IPS-20b (cell line): Measurements from ENCODE around the gene TM4SF1.
"Not testable (repeated sequence)": the region's sequence is repeated elsewhere in the genome, so short reads cannot be mapped to it uniquely, and the experiment has no call there.

ENCODE experiments used
- H3K27ac ChIP-seq: one replicate; pipeline ENCODE4 v1.5.1; 2013; ENCODE audit warnings: low read length
- H3K27me3 ChIP-seq: 2 replicates; pipeline ENCODE4 v1.6.1; 2013; ENCODE audit warnings: mild to moderate bottlenecking, low read length, inconsistent platforms; ENCODE audit not compliant: insufficient read depth
- H3K36me3 ChIP-seq: 2 replicates; pipeline ENCODE4 v1.6.1; 2013; ENCODE audit warnings: low read depth, mild to moderate bottlenecking, inconsistent platforms, low read length, moderate library complexity; ENCODE audit not compliant: insufficient read depth
- H3K4me1 ChIP-seq: 2 replicates; pipeline ENCODE4 v1.6.1; 2013; ENCODE audit warnings: mild to moderate bottlenecking, control low read depth, inconsistent platforms, low read length, moderate library complexity; ENCODE audit not compliant: insufficient read depth
- H3K4me3 ChIP-seq: 2 replicates; pipeline ENCODE4 v1.5.1; 2013; ENCODE audit warnings: mild to moderate bottlenecking, low read length, inconsistent platforms
- H3K9ac ChIP-seq: 2 replicates; pipeline ENCODE4 v1.6.1; 2013; ENCODE audit warnings: low read depth, mild to moderate bottlenecking, inconsistent platforms, low read length, moderate library complexity
- H3K9me3 ChIP-seq: 2 replicates; pipeline ENCODE4 v1.6.1; 2013; ENCODE audit warnings: mild to moderate bottlenecking, low read depth, low read length, inconsistent platforms; ENCODE audit not compliant: insufficient read depth

TM4SF1 gene

DNA sequence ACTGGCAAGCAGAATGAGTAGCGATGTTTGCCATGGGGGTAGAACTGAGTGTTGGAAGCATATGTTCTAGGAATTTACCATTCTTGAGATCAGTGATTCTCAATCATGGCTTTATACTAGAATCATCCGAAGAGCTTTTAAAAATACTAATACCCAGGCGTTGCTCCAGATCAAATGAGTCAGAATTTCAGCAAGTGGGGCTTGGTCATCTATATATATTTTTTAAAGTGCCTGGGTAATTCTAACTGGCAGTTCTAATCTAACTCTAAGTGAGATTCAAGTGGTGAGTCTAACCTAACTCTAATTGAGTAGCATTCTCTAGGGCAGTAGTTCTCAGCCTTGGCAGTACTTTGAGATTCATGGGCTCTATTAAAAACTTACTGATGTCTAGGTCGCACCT lies 20.8 kb downstream of the TM4SF1 start:
- Histone ChIP-seq H3K27me3 (no peaks in the 10 kb centered on the region), H3K36me3 (no peaks in the 10 kb centered on the region), H3K4me1 (peaks cover 4% of the 10 kb centered on the region; the same call in 1 of the 2 replicates), H3K9me3 (no peaks in the 10 kb centered on the region), H3K9ac (no peak overlapping the region), H3K27ac (no peak overlapping the region), H3K4me3 (no peak overlapping the region)

DNA sequence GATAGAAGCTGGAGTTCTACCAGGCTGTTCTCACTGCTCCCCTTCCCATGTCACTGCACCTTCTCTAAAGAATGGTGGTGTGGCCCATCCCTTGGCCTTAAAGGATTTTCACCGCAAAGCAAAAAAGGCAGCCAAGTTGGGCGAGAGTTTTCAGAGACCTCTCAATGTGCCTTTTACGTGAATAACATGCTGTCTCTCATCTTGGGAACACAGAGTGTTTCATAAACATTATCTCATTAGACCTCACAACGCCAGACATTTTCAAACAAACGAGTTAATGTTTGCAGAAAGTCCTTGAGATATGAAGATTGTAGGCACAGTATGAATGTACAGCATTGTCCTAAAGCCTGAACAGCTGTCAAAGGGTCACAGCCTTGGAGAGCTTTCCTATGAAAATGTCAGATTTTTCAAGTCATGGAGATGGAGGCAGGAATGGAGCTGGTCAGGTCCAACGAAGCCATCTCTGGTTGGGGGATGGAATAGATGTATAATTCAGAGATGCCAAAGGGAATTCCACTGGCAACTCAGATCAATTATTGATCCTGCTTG lies 21.3 kb downstream of the TM4SF1 start:
- H3K36me3 ChIP-seq, result no peaks in the 10 kb centered on the region
- no peak overlapping the region for H3K4me3 ChIP-seq
- H3K9me3 ChIP-seq, result no peaks in the 10 kb centered on the region
- H3K9ac ChIP-seq, result no peak overlapping the region
- no peaks in the 10 kb centered on the region for H3K27me3 ChIP-seq
- no peak overlapping the region for H3K27ac ChIP-seq
- no peaks in the 10 kb centered on the region for H3K4me1 ChIP-seq

DNA sequence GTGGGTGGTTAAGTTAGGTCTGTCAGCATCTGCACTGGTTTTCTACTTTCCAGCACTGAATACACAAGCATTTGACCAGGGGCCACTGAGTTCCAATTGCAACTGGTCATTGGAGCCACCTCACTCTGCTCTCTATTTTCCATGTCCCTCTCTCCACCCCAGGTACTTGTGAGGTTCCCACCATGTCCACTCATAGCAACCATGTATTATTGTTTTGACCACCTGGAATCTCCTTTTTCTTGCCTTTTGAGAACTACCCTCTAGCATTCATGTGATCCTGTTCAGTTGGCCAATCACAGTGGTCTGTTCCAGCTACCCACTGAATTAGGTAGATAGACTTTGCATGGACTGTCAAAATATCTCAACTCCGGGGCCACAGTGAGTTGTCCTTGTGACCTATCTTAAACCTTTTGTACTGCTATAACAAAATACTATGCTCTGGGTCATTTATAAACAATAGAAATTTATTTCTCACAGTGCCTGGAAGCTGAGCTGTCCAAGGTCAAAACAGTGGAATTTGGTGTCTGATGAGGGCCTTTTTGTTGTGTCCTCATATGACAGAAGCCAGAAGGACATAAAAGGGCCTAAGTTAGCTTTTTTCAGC lies 23.8 kb downstream of the TM4SF1 start:
- Histone ChIP-seq H3K4me3 (no peak overlapping the region), H3K27ac (no peak overlapping the region), H3K27me3 (no peaks in the 10 kb centered on the region), H3K9me3 (no peaks in the 10 kb centered on the region), H3K4me1 (no peaks in the 10 kb centered on the region), H3K36me3 (no peaks in the 10 kb centered on the region), H3K9ac (no peak overlapping the region)

DNA sequence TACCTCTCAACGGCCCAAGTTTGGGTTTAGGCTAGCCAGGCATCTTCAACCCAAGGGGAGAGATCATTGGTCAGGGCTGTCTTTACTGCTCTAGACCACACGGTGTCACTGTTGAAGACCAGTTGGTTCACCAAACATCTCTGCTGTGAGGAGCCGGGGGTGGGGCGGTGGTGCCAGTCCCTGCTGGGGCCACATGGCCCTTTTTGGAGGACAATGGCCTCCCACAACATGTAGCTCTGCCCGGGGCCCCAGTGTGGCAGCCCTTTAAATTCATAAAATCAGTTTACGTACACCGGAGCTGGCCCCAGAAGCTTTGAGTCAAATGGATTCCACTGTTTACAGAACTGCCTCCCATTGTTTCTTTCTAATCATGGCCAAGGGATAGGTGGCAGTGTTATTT lies 24.9 kb downstream of the TM4SF1 start:
- Histone ChIP-seq H3K4me3 (no peak overlapping the region), H3K9ac (no peak overlapping the region), H3K27ac (no peak overlapping the region), H3K27me3 (no peaks in the 10 kb centered on the region), H3K9me3 (no peaks in the 10 kb centered on the region), H3K4me1 (0 out of 2 replicates have a peak, but pooled peaks cover 2% of the 10 kb centered on the region), H3K36me3 (no peaks in the 10 kb centered on the region)

DNA sequence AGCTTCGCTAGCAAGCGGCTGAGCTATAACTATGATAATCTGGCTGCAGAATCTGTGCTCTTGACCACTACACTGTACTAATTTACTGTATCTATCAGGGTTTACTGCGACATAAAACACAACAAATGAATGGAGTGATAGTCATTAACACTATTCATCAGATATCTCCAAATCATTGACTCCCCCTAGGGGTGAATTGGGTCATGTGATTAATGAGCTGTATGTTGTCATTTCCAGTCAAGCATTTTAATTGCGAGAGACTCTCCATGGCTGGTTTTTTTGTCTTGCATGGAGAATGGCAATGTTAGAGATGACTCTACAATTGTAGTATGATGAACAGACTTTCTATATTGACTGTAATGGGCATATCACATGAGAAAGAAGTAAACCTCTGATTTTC lies 33.5 kb downstream of the TM4SF1 start:
- no peaks in the 10 kb centered on the region for H3K36me3 ChIP-seq

DNA sequence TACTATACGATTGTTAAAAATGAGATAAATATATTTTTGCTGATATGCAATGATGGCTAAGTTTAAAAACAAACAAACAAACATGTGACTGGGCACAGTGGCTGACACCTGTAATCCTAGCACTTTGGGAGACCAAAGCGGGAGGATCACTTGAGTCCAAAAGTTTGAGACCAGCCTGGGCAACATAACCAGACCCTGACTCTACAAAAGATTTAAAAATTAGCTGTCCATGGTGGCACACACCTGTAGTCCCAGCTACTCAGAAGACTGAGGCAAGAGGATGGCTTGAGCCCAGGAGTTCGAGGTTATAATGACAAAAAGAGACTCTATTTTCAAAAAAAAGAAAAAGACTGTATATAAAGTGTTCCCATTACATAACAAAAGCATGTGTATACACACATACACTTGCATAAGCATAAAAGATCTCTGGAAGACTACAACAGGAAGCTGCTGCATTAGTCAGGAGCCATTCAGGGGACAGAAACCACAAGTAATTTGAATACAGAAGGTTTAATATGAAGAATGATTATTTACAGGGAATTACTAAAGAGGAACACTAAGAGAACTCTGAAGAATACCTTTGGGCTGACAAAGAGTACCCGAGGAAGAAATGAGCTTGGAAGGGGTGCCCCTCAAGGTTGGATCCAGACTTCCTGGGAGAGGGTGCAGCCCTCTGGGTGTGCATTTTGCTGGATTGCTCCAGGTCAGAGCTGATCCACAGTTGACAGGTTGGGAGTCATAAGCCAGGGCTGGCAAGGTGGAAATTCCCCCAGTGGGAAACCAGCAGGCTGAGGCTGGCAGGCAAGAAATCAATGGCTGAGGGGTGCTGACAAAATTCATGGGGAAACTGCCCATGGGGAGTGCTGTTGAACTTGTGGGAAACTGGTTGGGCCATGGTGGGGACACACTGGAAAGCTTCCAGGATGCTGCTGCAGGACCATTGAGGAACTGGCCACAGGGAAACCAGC lies 34.8 kb downstream of the TM4SF1 start:
- Histone ChIP-seq H3K27me3 (no peaks in the 10 kb centered on the region), H3K9ac (no peak overlapping the region), H3K27ac (no peak overlapping the region), H3K4me1 (peaks cover 8% of the 10 kb centered on the region), H3K4me3 (no peak overlapping the region), H3K36me3 (no peaks in the 10 kb centered on the region), H3K9me3 (no peaks in the 10 kb centered on the region)

More for the DNA sequence above, 33.5 kb downstream of the TM4SF1 start:
- no peak overlapping the region for H3K9ac ChIP-seq
- no peaks in the 10 kb centered on the region for H3K9me3 ChIP-seq
- no peak overlapping the region for H3K4me3 ChIP-seq
- no peak overlapping the region for H3K27ac ChIP-seq
- H3K27me3 ChIP-seq, result no peaks in the 10 kb centered on the region
- peaks cover 10% of the 10 kb centered on the region for H3K4me1 ChIP-seq

DNA sequence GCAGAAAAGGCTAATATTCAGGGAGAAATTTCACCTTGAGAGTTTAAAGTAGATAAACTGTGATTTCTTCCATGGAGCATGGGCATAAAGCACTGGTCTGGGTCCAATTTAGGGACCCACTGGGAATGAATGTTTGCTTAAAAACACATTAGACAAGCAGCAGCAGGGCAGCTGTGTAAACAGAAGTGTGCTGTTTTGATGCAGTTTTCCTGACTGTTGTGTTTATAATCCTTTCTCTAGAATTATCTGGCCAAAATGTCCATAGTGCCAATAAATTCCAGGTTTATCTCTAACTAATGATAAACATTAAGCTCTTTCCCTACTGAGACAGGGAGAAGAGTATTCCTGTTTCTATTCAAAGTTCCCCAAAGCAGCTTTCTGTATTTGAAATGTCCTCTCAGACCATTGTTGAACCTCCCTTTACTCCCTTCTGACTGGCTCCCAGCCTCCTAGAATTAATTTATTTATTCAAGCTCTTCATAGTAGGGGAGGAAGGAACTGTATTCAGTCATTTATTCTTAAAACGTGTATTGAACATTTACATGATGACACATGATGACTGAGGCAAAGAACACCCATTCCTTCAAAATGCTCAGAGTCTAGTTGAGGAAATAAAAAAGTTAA lies 37.0 kb downstream of the TM4SF1 start:
- Histone ChIP-seq H3K36me3 (no peaks in the 10 kb centered on the region), H3K4me1 (peaks cover 8% of the 10 kb centered on the region), H3K9me3 (no peaks in the 10 kb centered on the region), H3K4me3 (no peak overlapping the region), H3K27ac (no peak overlapping the region), H3K9ac (peak overlapping the region; percentile 1; the same call in 1 of the 2 replicates), H3K27me3 (no peaks in the 10 kb centered on the region)

DNA sequence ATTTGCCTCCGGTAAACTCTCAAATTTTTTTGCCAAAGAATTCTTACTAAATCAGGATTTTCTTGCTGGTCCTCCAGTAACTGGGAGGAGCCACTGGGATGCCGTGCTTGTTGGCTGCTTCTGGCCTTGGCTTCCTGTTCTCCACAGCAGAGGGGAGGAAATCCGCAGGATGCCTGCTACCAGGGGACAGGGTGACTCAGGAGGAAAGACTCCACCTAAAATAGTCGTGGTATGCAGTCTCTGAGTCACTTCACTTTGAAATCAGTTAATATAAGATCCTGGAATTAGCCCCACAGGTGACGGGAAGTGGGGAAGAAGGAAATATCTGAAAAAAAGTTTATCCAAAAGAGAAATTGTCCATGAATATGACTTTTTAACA lies 37.5 kb downstream of the TM4SF1 start:
- no peak overlapping the region for H3K27ac ChIP-seq
- no peaks in the 10 kb centered on the region for H3K9me3 ChIP-seq
- H3K9ac ChIP-seq, result peak overlapping the region; percentile 1; the same call in 1 of the 2 replicates
- H3K4me1 ChIP-seq, result peaks cover 8% of the 10 kb centered on the region
- H3K36me3 ChIP-seq, result no peaks in the 10 kb centered on the region
- no peaks in the 10 kb centered on the region for H3K27me3 ChIP-seq
- H3K4me3 ChIP-seq, result no peak overlapping the region

DNA sequence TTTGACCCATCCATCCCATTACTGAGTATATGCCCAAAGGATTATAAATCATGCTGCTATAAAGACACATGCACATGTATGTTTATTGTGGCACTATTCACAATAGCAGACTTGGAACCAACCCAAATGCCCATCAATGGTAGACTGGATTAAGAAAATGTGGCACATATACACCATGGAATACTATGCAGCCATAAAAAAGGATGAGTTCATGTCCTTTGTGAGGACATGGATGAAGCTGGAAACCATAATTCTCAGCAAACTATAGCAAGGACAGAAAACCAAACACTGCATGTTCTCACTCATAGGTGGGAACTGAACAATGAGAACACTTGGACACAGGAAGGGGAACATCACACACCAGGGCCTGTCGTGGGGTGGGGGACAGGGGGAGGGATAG lies 40.0 kb downstream of the TM4SF1 start:
- H3K4me1 ChIP-seq, result peaks cover 21% of the 10 kb centered on the region
- not testable (repeated sequence) for H3K9me3 ChIP-seq, H3K9ac ChIP-seq, H3K27ac ChIP-seq, H3K4me3 ChIP-seq, H3K27me3 ChIP-seq, H3K36me3 ChIP-seq

DNA sequence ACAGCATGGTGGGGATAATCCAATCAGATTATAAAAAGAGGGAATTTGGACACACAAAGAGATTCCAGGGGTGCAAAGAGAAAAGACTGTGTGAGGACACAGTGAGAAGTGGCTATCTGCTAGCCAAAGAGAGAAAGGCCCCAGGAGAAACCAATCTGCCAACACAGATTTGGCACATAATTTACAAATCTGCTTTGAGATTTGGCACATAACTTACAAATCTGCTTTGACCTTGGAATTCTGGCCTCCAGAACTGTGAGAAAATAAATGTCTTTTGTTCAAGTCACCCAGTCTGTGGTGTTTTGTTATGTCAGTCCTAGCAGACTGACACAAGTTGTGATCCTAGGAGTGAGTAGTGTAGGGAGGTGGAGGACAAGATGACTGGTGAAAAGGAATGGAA lies 40.5 kb downstream of the TM4SF1 start:
- no peak overlapping the region for H3K27ac ChIP-seq
- H3K36me3 ChIP-seq, result no peaks in the 10 kb centered on the region
- H3K4me3 ChIP-seq, result no peak overlapping the region
- H3K9me3 ChIP-seq, result no peaks in the 10 kb centered on the region
- H3K9ac ChIP-seq, result no peak overlapping the region
- peaks cover 25% of the 10 kb centered on the region for H3K4me1 ChIP-seq
- H3K27me3 ChIP-seq, result no peaks in the 10 kb centered on the region

DNA sequence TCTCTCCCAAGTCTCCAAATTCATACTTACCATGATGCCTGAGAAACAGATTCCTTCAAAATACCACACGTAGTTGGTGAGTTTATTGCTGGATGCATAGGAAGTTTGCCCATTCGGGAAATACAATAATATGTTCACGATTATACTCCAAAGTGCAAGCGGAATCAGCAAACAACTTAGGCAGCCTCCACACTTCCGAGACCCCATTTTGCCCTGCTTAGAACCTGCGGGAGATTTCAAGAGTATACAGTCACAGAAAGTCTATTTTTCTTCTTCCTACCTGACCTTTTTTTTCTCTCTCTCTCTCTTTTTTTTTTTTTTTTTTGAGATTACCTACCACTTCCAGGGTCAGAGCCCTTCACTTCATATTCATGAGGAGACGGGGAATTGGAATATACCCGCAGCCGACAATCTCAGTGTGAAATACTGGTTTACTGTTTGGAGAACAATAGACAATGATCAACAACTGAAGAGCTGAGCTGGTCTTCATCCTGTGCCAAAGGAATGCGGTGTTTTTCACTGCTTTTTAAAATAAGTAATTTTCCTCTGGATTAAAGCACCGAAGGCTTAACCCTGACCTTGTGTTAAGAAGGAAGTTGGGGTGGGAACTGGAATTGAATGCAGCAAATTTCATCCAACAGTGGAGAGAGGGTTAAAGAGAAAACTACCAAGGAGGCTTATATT lies 44.1 kb downstream of the TM4SF1 start, which contains the start of gene TM4SF18:
Gene TM4SF18, minus strand, starts transcription at position 461 of the 684 bp plus-strand sequence. Its CDS starts 254 bp downstream, at position 207.
- H3K4me3 ChIP-seq, result peak within 1 kb of the TSS; percentile 56
- H3K27me3 ChIP-seq, result no peaks in the 10 kb centered on the region
- H3K36me3 ChIP-seq, result no peaks in the 10 kb centered on the region
- peaks cover 17% of the 10 kb centered on the region; the same call in 1 of the 2 replicates for H3K4me1 ChIP-seq
- peak within 1 kb of the TSS; percentile 16 for H3K27ac ChIP-seq
- no peaks in the 10 kb centered on the region for H3K9me3 ChIP-seq
- H3K9ac ChIP-seq, result peak within 1 kb of the TSS; percentile 66; the same call in 1 of the 2 replicates
